ENCODE results near the gene KDM4C. TPM values are rescaled to one million over a fixed set of nuclear protein-coding genes. Genes with fewer than 3 reads are reported as not detected.

KDM4C gene
- total and polyA plus RNA-seq, 2 donors (not counting 1 experiment from before 2014, with no cell fraction given): 49.7 to 141 TPM

DNA sequence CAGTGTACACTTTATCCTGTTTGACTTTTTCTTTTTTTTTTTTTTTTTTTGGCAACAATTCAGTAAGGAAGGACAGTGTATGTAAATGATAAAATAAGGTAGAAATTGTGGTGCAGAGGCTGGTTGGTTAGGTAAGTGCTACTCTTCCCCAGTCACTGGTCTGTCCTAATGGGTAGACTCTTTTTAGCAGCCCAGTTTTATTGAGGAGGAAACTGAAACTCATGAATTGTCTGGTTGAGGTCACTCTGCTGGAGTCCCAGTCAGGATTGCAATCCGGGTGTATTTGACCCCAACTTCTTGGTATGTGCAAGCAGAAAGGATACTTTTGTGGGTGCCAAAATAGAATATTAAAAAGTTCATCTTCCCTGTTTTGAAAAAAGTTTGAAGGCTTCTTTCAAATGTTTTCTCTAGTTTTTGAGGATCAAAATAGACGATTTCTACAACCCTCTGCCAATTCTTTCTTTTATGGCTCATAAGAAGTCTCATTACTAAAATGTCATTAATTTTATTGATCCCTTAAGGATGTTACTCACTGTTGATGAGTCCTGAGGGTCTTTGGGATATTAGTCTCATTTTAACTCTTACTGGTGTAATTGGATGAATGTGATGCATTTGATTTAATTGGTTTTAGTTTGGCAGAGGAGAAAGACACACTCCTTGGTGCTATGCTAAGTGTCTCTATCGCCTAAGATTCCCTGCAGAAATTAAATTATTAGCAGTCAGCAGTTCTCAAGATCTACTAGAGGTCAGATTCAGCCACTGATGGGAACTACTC is 171.9 kb downstream of the KDM4C start:
- H3K79me2 ChIP-seq (ENCODE audit: control insufficient read depth, insufficient read depth, low read length): peaks cover 83% of the 10 kb centered on the region
- H3K9ac ChIP-seq (ENCODE audit: low read length): no peak overlapping the region
- ChIA-PET POLR2A (no interaction called here), CTCF (no interaction called here)
- no peak overlapping the region for H3K4me3 Mint-ChIP-seq
- WGBS (ENCODE audit: insufficient coverage): 20% methylated on average over 1 of the region's 3 CpGs
- H3K4me3 ChIP-seq (ENCODE audit: control extremely low read depth in 1 of 5, extremely low read depth in 1 of 5, insufficient read depth in 1 of 5, low read depth in 2 of 5, low read length in 4 of 5): no peak overlapping the region
- TF ChIP-seq, protein P1, sequence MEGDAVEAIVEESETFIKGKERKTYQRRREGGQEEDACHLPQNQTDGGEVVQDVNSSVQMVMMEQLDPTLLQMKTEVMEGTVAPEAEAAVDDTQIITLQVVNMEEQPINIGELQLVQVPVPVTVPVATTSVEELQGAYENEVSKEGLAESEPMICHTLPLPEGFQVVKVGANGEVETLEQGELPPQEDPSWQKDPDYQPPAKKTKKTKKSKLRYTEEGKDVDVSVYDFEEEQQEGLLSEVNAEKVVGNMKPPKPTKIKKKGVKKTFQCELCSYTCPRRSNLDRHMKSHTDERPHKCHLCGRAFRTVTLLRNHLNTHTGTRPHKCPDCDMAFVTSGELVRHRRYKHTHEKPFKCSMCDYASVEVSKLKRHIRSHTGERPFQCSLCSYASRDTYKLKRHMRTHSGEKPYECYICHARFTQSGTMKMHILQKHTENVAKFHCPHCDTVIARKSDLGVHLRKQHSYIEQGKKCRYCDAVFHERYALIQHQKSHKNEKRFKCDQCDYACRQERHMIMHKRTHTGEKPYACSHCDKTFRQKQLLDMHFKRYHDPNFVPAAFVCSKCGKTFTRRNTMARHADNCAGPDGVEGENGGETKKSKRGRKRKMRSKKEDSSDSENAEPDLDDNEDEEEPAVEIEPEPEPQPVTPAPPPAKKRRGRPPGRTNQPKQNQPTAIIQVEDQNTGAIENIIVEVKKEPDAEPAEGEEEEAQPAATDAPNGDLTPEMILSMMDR (IDR thresholded peaks at IDR 0.05): no peak
- TF ChIP-seq EZH2 (IDR thresholded peaks at IDR 0.05; ENCODE audit: borderline replicate concordance, insufficient read depth, low read depth, low read length, poor library complexity, severe bottlenecking): no peak
- peaks cover 69% of the 10 kb centered on the region for H4K20me1 ChIP-seq (ENCODE audit: control insufficient read depth, insufficient read depth, low read length, poor library complexity, severe bottlenecking)
- no peak overlapping the region for H3K4me2 ChIP-seq (replicated peaks; ENCODE audit: low read depth, low read length, poor library complexity, severe bottlenecking)
- no peaks in the 10 kb centered on the region for H3K27me3 ChIP-seq (replicated peaks in 1 of 4; ENCODE audit: control extremely low read depth in 1 of 4, control insufficient read depth in 3 of 4, insufficient read depth in 4 of 4, low read length in 3 of 4)
- peaks cover 43% of the 10 kb centered on the region for H3K4me1 Mint-ChIP-seq
- DNase-seq: no peak
- no peak overlapping the region for H3K27ac ChIP-seq (ENCODE audit: low read length in 2 of 2)
- H3K27me3 Mint-ChIP-seq: no peaks in the 10 kb centered on the region
- intact Hi-C loops (cut with micrococcal nuclease): no loop called here
- H3K27ac Mint-ChIP-seq: no peak overlapping the region
- no peaks in the 10 kb centered on the region for H3K9me3 Mint-ChIP-seq (ENCODE audit: insufficient read depth)
- peaks cover 0 to 26% of the 10 kb centered on the region in 2 experiments for H3K36me3 ChIP-seq (replicated peaks in 1 of 2; ENCODE audit: control extremely low read depth in 1 of 2, control insufficient read depth in 1 of 2, extremely low read depth in 1 of 2, insufficient read depth in 2 of 2, low read length in 1 of 2)
- peaks cover 14 to 20% of the 10 kb centered on the region in 2 donors for H3K4me1 ChIP-seq (ENCODE audit: control insufficient read depth in 2 of 2, insufficient read depth in 2 of 2, low read length in 2 of 2)
- H2AFZ ChIP-seq (ENCODE audit: insufficient read depth, low read depth, low read length, poor library complexity, severe bottlenecking): no peak overlapping the region
- peaks cover 0 to 6% (median 0%) of the 10 kb centered on the region in 3 donors for H3K9me3 ChIP-seq (ENCODE audit: control extremely low read depth in 1 of 3, control insufficient read depth in 2 of 3, insufficient read depth in 1 of 3, low read length in 2 of 3)
- ATAC-seq (ENCODE audit: low read depth): no peak

DNA sequence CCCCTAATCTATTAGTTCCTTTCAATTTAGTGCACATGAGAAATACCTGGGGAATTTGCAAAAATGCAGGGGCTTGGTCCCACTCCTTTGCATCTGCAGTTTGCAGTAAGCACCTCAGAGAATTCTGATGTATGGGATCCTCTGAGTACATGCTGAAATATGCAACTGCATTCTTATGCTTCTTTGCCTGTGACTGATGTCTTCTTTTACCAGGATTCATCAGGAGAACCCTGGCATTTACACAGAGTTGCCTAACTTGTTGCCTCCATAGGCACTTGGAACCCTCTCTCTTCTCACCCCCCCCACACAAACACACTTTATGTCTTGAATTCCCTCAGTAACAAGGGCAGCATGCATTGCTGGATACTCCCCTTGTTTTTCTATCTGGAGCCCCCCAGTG is 173.1 kb downstream of the KDM4C start:
- ChIA-PET POLR2A (no interaction called here), CTCF (no interaction called here)
- H3K27me3 Mint-ChIP-seq: no peaks in the 10 kb centered on the region
- H3K27me3 ChIP-seq (replicated peaks in 1 of 4; ENCODE audit: control extremely low read depth in 1 of 4, control insufficient read depth in 3 of 4, insufficient read depth in 4 of 4, low read length in 3 of 4): no peaks in the 10 kb centered on the region
- no peak overlapping the region for H3K4me3 ChIP-seq (ENCODE audit: control extremely low read depth in 1 of 5, extremely low read depth in 1 of 5, insufficient read depth in 1 of 5, low read depth in 2 of 5, low read length in 4 of 5)
- peaks cover 0 to 6% (median 0%) of the 10 kb centered on the region in 3 donors for H3K9me3 ChIP-seq (ENCODE audit: control extremely low read depth in 1 of 3, control insufficient read depth in 2 of 3, insufficient read depth in 1 of 3, low read length in 2 of 3)
- intact Hi-C loops (cut with micrococcal nuclease): no loop called here
- TF ChIP-seq, protein P1 (IDR thresholded peaks at IDR 0.05): no peak
- TF ChIP-seq EZH2 (IDR thresholded peaks at IDR 0.05; ENCODE audit: borderline replicate concordance, insufficient read depth, low read depth, low read length, poor library complexity, severe bottlenecking): no peak
- H3K9ac ChIP-seq (ENCODE audit: low read length): no peak overlapping the region
- peaks cover 0 to 22% of the 10 kb centered on the region in 2 experiments for H3K36me3 ChIP-seq (replicated peaks in 1 of 2; ENCODE audit: control extremely low read depth in 1 of 2, control insufficient read depth in 1 of 2, extremely low read depth in 1 of 2, insufficient read depth in 2 of 2, low read length in 1 of 2)
- no peak for DNase-seq
- no peak overlapping the region for H2AFZ ChIP-seq (ENCODE audit: insufficient read depth, low read depth, low read length, poor library complexity, severe bottlenecking)
- no peak overlapping the region for H3K27ac Mint-ChIP-seq
- H3K9me3 Mint-ChIP-seq (ENCODE audit: insufficient read depth): no peaks in the 10 kb centered on the region
- peaks cover 14 to 20% of the 10 kb centered on the region in 2 donors for H3K4me1 ChIP-seq (ENCODE audit: control insufficient read depth in 2 of 2, insufficient read depth in 2 of 2, low read length in 2 of 2)
- peaks cover 76% of the 10 kb centered on the region for H3K79me2 ChIP-seq (ENCODE audit: control insufficient read depth, insufficient read depth, low read length)
- peaks cover 58% of the 10 kb centered on the region for H4K20me1 ChIP-seq (ENCODE audit: control insufficient read depth, insufficient read depth, low read length, poor library complexity, severe bottlenecking)
- H3K27ac ChIP-seq (ENCODE audit: low read length in 2 of 2): no peak overlapping the region
- H3K4me2 ChIP-seq (replicated peaks; ENCODE audit: low read depth, low read length, poor library complexity, severe bottlenecking): no peak overlapping the region
- H3K4me3 Mint-ChIP-seq: no peak overlapping the region
- peaks cover 46% of the 10 kb centered on the region for H3K4me1 Mint-ChIP-seq
- no peak for ATAC-seq (ENCODE audit: low read depth)
